Urinary bladder (tissue), 4 donors: ENCODE measurements around the gene MGMT. TPM values are rescaled to one million over a fixed set of nuclear protein-coding genes. Genes with fewer than 3 reads are reported as not detected.

Experiments
- DNase-seq: peaks from one replicate; pipeline ENCODE4 v3.0.0-alpha.2; 2015; ENCODE audit errors: extremely low spot score
- H3K27ac ChIP-seq: one replicate; pipeline ENCODE4 v1.5.1; 2013; ENCODE audit warnings: low read depth, mild to moderate bottlenecking, moderate library complexity
- H3K36me3 ChIP-seq: one replicate; pipeline ENCODE4 v1.6.1; 2013; ENCODE audit warnings: mild to moderate bottlenecking, moderate library complexity; ENCODE audit not compliant: insufficient read depth
- H3K4me1 ChIP-seq: one replicate; pipeline ENCODE4 v1.6.1; 2013; ENCODE audit warnings: mild to moderate bottlenecking, moderate library complexity; ENCODE audit not compliant: insufficient read depth
- H3K4me3 ChIP-seq: one replicate; pipeline ENCODE4 v1.5.1; 2013; ENCODE audit warnings: low read depth, low read length
- WGBS: extraction: QIAGEN DNeasy Blood & Tissue Kit; methylation state at CpG from one replicate; pipeline ENCODE4 v1.1.7; 2013; 5-methylcytosine and 5-hydroxymethylcytosine counted together
- polyA plus RNA-seq: library from polyadenylated mRNA; stranded (reverse); fragments of 200-250 nt; gene quantifications from one replicate; pipeline ENCODE4 v1.2.3, GENCODE V29; 2013
- total RNA-seq: library from RNA; depleted of rRNA; stranded (reverse); fragments of >200 nt; gene quantifications from one replicate; pipeline ENCODE4 v1.2.3, GENCODE V29; 2014
- donor health status: healthy with polysubstance abuse.
- donor health status: healthy.

Gene MGMT
- total and polyA plus RNA-seq, 2 donors: 19.5 to 28.5 TPM

GRCh38 chr10:129718548-129719414 lies 251.7 kb downstream of the MGMT start:
- Histone ChIP-seq H3K27ac (no peak overlapping the region), H3K36me3 (no peaks in the 10 kb centered on the region), H3K4me3 (no peak overlapping the region), H3K4me1 (no peaks in the 10 kb centered on the region)
- WGBS: 91% methylated on average over 25 of the region's 25 CpGs
- DNase-seq: no peak

GRCh38 chr10:129719415-129719739 lies 252.3 kb downstream of the MGMT start:
- 96% methylated on average over 9 of the region's 9 CpGs for WGBS
- Histone ChIP-seq H3K36me3 (no peaks in the 10 kb centered on the region), H3K27ac (no peak overlapping the region), H3K4me3 (no peak overlapping the region), H3K4me1 (no peaks in the 10 kb centered on the region)
- no peak for DNase-seq

GRCh38 chr10:129719889-129720590 lies 253.0 kb downstream of the MGMT start:
- no peak for DNase-seq
- Histone ChIP-seq H3K36me3 (no peaks in the 10 kb centered on the region), H3K4me1 (no peaks in the 10 kb centered on the region), H3K4me3 (no peak overlapping the region), H3K27ac (no peak overlapping the region)
- 75% methylated on average over 12 of the region's 12 CpGs for WGBS

DNA sequence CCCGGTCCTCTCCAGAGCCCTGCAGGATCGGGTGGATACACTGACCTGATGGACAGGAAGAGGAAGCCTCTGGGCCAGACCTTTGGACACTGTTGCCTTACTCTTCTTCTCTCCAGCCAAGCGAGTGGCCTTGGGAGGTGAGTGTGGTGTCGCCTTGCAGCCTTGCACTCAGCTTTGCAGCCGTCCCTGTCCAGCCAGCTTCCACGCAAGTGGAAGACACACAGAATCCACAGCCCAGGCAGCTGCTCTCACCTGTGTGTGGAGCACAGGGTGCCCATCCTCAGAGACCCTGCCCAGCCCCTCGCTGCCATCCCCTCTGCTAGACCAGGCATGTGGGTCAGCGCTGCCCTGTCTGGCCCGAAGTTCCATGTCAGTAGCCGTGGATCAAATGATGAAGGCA lies 258.0 kb downstream of the MGMT start:
- H3K27ac ChIP-seq: no peak overlapping the region
- no peak for DNase-seq
- whole genome bisulfite sequencing: 94% methylated on average over 10 of the region's 10 CpGs
- no peak overlapping the region for H3K4me3 ChIP-seq
- H3K36me3 ChIP-seq: no peaks in the 10 kb centered on the region
- H3K4me1 ChIP-seq: no peaks in the 10 kb centered on the region

DNA sequence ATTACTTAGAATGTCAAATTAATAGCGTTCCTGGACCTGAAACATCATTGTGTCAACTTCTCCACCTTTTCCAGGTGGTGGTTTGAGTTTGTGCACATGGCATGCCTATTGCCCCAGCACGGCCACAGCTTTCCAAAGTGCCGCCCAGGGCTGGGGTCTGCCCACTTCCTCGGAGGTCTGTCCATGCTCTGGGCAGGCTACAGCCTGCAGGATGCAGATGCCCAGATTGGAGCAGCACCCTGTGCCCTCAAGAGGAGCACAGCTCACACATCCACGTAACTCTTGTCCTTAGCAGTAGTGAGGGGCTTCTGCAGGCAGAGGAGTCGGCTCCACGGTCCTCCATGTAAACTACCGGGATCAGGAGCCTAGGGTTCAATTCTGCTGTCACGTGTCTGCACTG lies 258.4 kb downstream of the MGMT start:
- no peak for DNase-seq
- H3K4me3 ChIP-seq: no peak overlapping the region
- WGBS: 94% methylated on average over 9 of the region's 9 CpGs

GRCh38 chr10:129725890-129726631 lies 259.0 kb downstream of the MGMT start:
- DNase-seq: no peak
- H3K4me1 ChIP-seq: no peaks in the 10 kb centered on the region
- WGBS: 96% methylated on average over 10 of the region's 10 CpGs
- H3K27ac ChIP-seq: no peak overlapping the region
- H3K36me3 ChIP-seq: no peaks in the 10 kb centered on the region
- no peak overlapping the region for H3K4me3 ChIP-seq

More for the DNA sequence above, 258.4 kb downstream of the MGMT start:
- no peaks in the 10 kb centered on the region for H3K36me3 ChIP-seq
- H3K27ac ChIP-seq: no peak overlapping the region
- no peaks in the 10 kb centered on the region for H3K4me1 ChIP-seq

DNA sequence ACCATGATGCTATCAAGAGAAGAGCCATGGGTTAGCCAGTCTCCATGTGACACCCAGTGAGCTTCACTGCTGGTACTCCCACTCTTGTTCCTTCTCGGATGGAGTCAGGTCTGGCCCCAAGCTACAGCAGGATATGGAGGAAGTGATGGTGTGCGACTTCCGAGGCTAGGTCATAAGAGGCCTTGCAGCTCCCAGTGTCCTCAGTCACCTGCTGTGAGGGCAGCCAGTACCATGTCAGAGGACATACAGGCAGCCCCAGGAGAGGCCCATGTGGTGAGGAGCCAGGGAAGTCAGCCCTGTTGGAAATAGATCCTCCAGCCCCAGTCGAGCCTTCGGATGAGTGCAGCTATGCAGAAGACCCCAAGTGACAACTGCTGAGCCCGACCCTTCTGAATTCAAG lies 260.0 kb downstream of the MGMT start:
- Histone ChIP-seq H3K27ac (no peak overlapping the region), H3K36me3 (no peaks in the 10 kb centered on the region), H3K4me1 (no peaks in the 10 kb centered on the region), H3K4me3 (no peak overlapping the region)
- WGBS: 91% methylated on average over 6 of the region's 6 CpGs
- no peak for DNase-seq

DNA sequence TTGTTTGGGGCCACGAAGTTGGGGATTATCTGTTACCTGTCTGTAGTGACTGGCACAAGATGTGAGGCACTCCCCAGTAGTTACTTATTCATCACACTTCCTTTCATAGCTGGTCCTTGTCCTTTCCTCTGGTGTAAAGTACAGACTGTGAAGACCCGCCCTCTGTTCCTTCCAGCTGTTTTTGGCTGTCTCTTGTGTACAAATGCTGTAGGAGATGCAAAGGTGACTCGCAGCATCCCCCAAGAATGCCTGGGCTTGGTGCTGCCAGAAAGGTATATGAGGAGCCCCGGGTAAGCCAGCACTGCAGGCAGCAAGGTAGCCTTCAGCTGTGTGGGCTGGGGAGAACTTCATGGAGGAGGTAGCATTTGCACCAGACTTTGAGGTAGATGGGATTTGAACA lies 260.5 kb downstream of the MGMT start:
- Histone ChIP-seq H3K36me3 (no peaks in the 10 kb centered on the region), H3K4me3 (no peak overlapping the region), H3K4me1 (no peaks in the 10 kb centered on the region), H3K27ac (no peak overlapping the region)
- WGBS: 86% methylated on average over 4 of the region's 4 CpGs
- DNase-seq: no peak

DNA sequence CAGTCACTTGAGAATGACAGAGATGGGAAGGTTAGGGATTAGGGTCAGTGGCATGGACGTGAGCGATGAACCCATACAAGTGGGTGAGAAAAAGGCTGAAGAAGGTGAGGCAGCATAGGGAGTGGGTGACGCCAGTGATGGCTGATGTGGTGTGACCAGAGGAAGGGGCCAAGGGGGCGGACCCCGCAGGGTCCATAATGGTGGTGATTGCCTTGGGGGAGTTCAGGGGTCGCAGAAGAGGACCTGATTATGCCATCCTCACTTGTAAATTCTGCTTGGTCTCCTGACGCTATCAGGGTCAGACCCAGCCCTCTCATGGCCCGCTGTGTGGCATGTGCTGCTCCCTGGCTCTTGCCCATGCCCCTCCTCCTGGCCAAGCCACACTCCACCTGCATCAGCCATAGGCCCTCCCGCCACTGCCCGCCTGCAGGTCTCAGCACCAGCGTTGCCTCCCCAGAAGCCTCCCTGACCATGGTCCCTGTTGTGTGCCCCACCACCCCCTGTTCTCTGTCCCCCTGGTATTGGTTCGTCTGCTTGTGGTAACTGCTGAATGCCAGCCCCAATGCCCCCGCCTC lies 261.3 kb downstream of the MGMT start:
- Histone ChIP-seq H3K4me3 (no peak overlapping the region), H3K36me3 (no peaks in the 10 kb centered on the region), H3K27ac (no peak overlapping the region), H3K4me1 (no peaks in the 10 kb centered on the region)
- 95% methylated on average over 13 of the region's 13 CpGs for WGBS
- DNase-seq: no peak

DNA sequence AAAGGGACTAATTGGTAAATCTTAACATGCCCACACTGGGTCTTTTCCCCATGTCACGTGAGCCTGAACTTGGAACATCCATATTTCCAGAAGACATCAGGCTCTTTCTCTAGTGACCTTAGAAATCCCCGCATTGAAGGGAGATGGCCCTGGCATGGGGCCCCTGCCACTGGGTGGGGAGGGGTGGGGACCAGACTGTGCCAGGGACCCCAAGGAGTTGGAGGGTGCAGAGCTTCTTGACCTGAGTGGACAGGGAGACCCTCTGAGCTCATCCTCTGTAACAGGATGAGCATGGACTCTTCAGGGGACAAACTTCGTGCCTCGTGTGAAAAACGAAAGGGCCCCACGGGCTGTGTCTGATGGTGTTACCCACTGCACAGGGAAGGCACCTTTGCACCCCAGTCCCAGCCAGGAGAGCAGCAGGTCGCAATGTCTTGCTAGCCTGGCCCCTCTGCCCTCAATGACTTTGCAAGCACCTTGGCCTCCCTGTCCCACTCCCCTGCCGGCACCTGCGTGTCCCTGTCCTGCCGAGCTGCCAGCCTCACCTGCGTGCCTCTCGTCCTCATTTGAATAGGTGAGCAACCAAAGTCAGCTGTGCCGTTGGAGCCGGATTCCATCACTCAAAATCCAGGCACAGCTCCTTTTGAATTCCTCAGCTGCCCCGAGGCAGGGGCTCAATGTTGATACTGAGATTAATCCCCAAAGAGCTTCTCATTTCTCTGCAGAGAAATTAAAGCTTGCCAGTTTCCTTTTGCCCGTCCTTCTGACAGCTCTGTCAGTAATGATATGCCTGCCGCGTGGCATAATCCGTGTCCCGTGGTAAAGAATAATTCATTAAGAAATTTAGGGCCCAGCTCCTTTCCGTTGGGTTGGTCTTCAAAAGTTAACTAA lies 262.1 kb downstream of the MGMT start:
- H3K4me3 ChIP-seq: no peak overlapping the region
- no peak for DNase-seq
- H3K27ac ChIP-seq: no peak overlapping the region
- H3K36me3 ChIP-seq: no peaks in the 10 kb centered on the region
- WGBS: 93% methylated on average over 21 of the region's 21 CpGs
- no peaks in the 10 kb centered on the region for H3K4me1 ChIP-seq

GRCh38 chr10:129730272-129730992 lies 263.4 kb downstream of the MGMT start:
- DNase-seq: no peak
- Histone ChIP-seq H3K4me1 (no peaks in the 10 kb centered on the region), H3K4me3 (no peak overlapping the region), H3K27ac (no peak overlapping the region), H3K36me3 (no peaks in the 10 kb centered on the region)
- 89% methylated on average over 12 of the region's 12 CpGs for WGBS

GRCh38 chr10:129730993-129731325 lies 263.9 kb downstream of the MGMT start:
- H3K4me3 ChIP-seq: no peak overlapping the region
- no peak for DNase-seq
- no peaks in the 10 kb centered on the region for H3K36me3 ChIP-seq
- no peaks in the 10 kb centered on the region for H3K4me1 ChIP-seq
- WGBS: 70% methylated on average over 10 of the region's 10 CpGs
- H3K27ac ChIP-seq: no peak overlapping the region
